ENCODE measurements around the gene NLRP7. TPM values are rescaled to one million over a fixed set of nuclear protein-coding genes. Genes with fewer than 3 reads are reported as not detected.

NLRP7 gene
- total and polyA plus RNA-seq, 3 donors from 2014 or later: 9.0 to 14.5 (median 11.7) TPM

GRCh38 chr19:54873990-54874389, 73.3 kb downstream of the NLRP7 start, which contains the start of gene FCAR:
Gene FCAR (plus strand): TSS chr19:54874235. CDS start chr19:54874290, 55 bp downstream.
- TF ChIP-seq POLR2A (IDR thresholded peaks at IDR 0.05) (no peak), CTCF (IDR thresholded peaks at IDR 0.05) (no peak)
- no peak for DNase-seq
- no peak within 1 kb of the TSS for H3K27ac ChIP-seq
- WGBS, 2 donors: 78 to 80% methylated on average over 8 of the region's 8 CpGs
- H3K9me3 ChIP-seq: no peaks in the 10 kb centered on the region
- no peaks in the 10 kb centered on the region for H3K27me3 ChIP-seq
- no peaks in the 10 kb centered on the region for H3K36me3 ChIP-seq (ENCODE audit: low read depth, missing control alignments)
- no peak within 1 kb of the TSS for H3K4me3 ChIP-seq
- H3K4me1 ChIP-seq: no peaks in the 10 kb centered on the region
- intact Hi-C loops (cut with DNase I; ENCODE audit: low total_unique reads): no loop called here

Small RNAs within 50 kb of the gene (small RNA-seq; reads per million reads assigned to genes)
- gene AC011476.8: 0 reads per million in 2 donors

Other genes with a start within 250 kb of the NLRP7 start
- not detected for gene KIR3DL3, start 223.1 kb downstream of the NLRP7 start, total RNA-seq
- 0.18 TPM for gene KIR3DL3, start 223.1 kb downstream of the NLRP7 start, polyA plus RNA-seq (ENCODE audit: insufficient read depth, low read depth, low replicate concordance)
- gene KIR2DL3, start 209.0 kb downstream of the NLRP7 start, total RNA-seq: not detected
- gene KIR2DL3, start 209.0 kb downstream of the NLRP7 start, polyA plus RNA-seq (ENCODE audit: insufficient read depth, low read depth, low replicate concordance): not detected
- gene KIR2DL1, start 177.7 kb downstream of the NLRP7 start, total RNA-seq: not detected
- not detected for gene KIR2DL1, start 177.7 kb downstream of the NLRP7 start, polyA plus RNA-seq (ENCODE audit: insufficient read depth, low read depth, low replicate concordance)
- gene KIR2DL4, start 143.9 kb downstream of the NLRP7 start, total RNA-seq: under 1 TPM in 1 of 2 donors, not detected in 1; 0.31 TPM
- gene KIR2DL4, start 143.9 kb downstream of the NLRP7 start, polyA plus RNA-seq (ENCODE audit: insufficient read depth, low read depth, low replicate concordance): not detected
- not detected for gene KIR3DL1, start 131.1 kb downstream of the NLRP7 start, total RNA-seq
- gene KIR3DL1, start 131.1 kb downstream of the NLRP7 start, polyA plus RNA-seq (ENCODE audit: insufficient read depth, low read depth, low replicate concordance): not detected
- gene KIR2DS4, start 114.9 kb downstream of the NLRP7 start, total RNA-seq: under 1 TPM in 1 of 2 donors, not detected in 1; 0.19 TPM
- gene KIR2DS4, start 114.9 kb downstream of the NLRP7 start, polyA plus RNA-seq (ENCODE audit: insufficient read depth, low read depth, low replicate concordance): not detected
- gene KIR3DL2, start 97.1 kb downstream of the NLRP7 start, total RNA-seq: not detected
- not detected for gene KIR3DL2, start 97.1 kb downstream of the NLRP7 start, polyA plus RNA-seq (ENCODE audit: insufficient read depth, low read depth, low replicate concordance)
- gene FCAR, start 73.3 kb downstream of the NLRP7 start, total RNA-seq: not detected
- gene FCAR, start 73.3 kb downstream of the NLRP7 start, polyA plus RNA-seq (ENCODE audit: insufficient read depth, low read depth, low replicate concordance): not detected
- gene NCR1, start 41.4 kb downstream of the NLRP7 start, total RNA-seq: under 1 TPM; 0.31 to 0.43 TPM
- gene NCR1, start 41.4 kb downstream of the NLRP7 start, polyA plus RNA-seq (ENCODE audit: insufficient read depth, low read depth, low replicate concordance): 0.44 TPM
- 10 to 100 TPM; 41.9 to 46.4 TPM for gene NLRP2, start 18.8 kb upstream of the NLRP7 start, total RNA-seq
- gene NLRP2, start 18.8 kb upstream of the NLRP7 start, polyA plus RNA-seq (ENCODE audit: insufficient read depth, low read depth, low replicate concordance): 42.6 TPM
- gene GP6, start 90.7 kb upstream of the NLRP7 start, total RNA-seq: 1 to 10 TPM; 1.1 to 3.2 TPM
- gene GP6, start 90.7 kb upstream of the NLRP7 start, polyA plus RNA-seq (ENCODE audit: insufficient read depth, low read depth, low replicate concordance): 5.3 TPM
- gene RDH13, start 115.6 kb upstream of the NLRP7 start, total RNA-seq: 10 to 100 TPM; 22.5 to 24.3 TPM
- 13.9 TPM for gene RDH13, start 115.6 kb upstream of the NLRP7 start, polyA plus RNA-seq (ENCODE audit: insufficient read depth, low read depth, low replicate concordance)
- gene EPS8L1, start 128.3 kb upstream of the NLRP7 start, total RNA-seq: 1 to 10 TPM; 3.4 to 3.6 TPM
- 13.3 TPM for gene EPS8L1, start 128.3 kb upstream of the NLRP7 start, polyA plus RNA-seq (ENCODE audit: insufficient read depth, low read depth, low replicate concordance)
- 100 to 1,000 TPM; 184 to 206 TPM for gene PPP1R12C, start 170.1 kb upstream of the NLRP7 start, total RNA-seq
- 220 TPM for gene PPP1R12C, start 170.1 kb upstream of the NLRP7 start, polyA plus RNA-seq (ENCODE audit: insufficient read depth, low read depth, low replicate concordance)
- 10 to 100 TPM; 13.0 to 14.5 TPM for gene TNNT1, start 201.7 kb upstream of the NLRP7 start, total RNA-seq
- gene TNNT1, start 201.7 kb upstream of the NLRP7 start, polyA plus RNA-seq (ENCODE audit: insufficient read depth, low read depth, low replicate concordance): 84.0 TPM
- 10 to 100 TPM; 14.2 to 30.3 TPM for gene TNNI3, start 210.2 kb upstream of the NLRP7 start, total RNA-seq
- gene TNNI3, start 210.2 kb upstream of the NLRP7 start, polyA plus RNA-seq (ENCODE audit: insufficient read depth, low read depth, low replicate concordance): 20.8 TPM
- gene DNAAF3, start 219.1 kb upstream of the NLRP7 start, total RNA-seq: 100 to 1,000 TPM in 1 of 2 donors, 10 to 100 TPM in 1; 69.9 to 102 TPM
- gene DNAAF3, start 219.1 kb upstream of the NLRP7 start, polyA plus RNA-seq (ENCODE audit: insufficient read depth, low read depth, low replicate concordance): 173 TPM
- gene SYT5, start 232.8 kb upstream of the NLRP7 start, total RNA-seq: 1 to 10 TPM; 1.6 to 5.0 TPM
- 11.7 TPM for gene SYT5, start 232.8 kb upstream of the NLRP7 start, polyA plus RNA-seq (ENCODE audit: insufficient read depth, low read depth, low replicate concordance)

All from testis (tissue), 3 donors.